ENCODE data around the gene RABEP1.

- TF ChIP-seq CTCF (conservative IDR thresholded peaks at IDR 0.05; ENCODE audit: low read depth in 2 of 2) (no peak), EZH2 (IDR thresholded peaks at IDR 0.05; ENCODE audit: low read depth, unreplicated experiment) (no peak), POLR2AphosphoS5 (IDR thresholded peaks at IDR 0.05; ENCODE audit: low read depth) (no peak), CREB1 (CRISPR knock-in tag; IDR thresholded peaks at IDR 0.05; ENCODE audit: low read depth) (no peak), REST (IDR thresholded peaks at IDR 0.05; ENCODE audit: unreplicated experiment) (no peak)
Measured at GRCh38 chr17:5304636-5305035, 22.6 kb downstream of the RABEP1 start.

All from GM23338 (cell line).